GM18873 (cell line): Measurements from ENCODE around the gene OR4K1.
"Not testable (repeated sequence)": the region's sequence is repeated elsewhere in the genome, so short reads cannot be mapped to it uniquely, and the experiment has no call there.

Experiments
- ATAC-seq: cut with Tn5 transposase; IDR thresholded peaks from one replicate; pipeline ENCODE4 v1.9.1; 2021; ENCODE audit warnings: mild to moderate bottlenecking, moderate library complexity, moderate number of reproducible peaks; ENCODE audit not compliant: unreplicated experiment, low FRiP score

Gene OR4K1

GRCh38 chr14:19930617-19931016 lies at the start of gene OR4K1:
TSS of gene OR4K1 (plus strand) at chr14:19930917. CDS start at chr14:19935667, 4,750 bp downstream.
- ATAC-seq, result no peak

- no peak for ATAC-seq
Observed at GRCh38 chr14:19895282-19895681, 35.4 kb upstream of the OR4K1 start.

- ATAC-seq, result no peak
Observed at GRCh38 chr14:19900999-19901398, 29.7 kb upstream of the OR4K1 start.

- no peak for ATAC-seq
Observed at GRCh38 chr14:19902409-19902808, 28.3 kb upstream of the OR4K1 start.

DNA sequence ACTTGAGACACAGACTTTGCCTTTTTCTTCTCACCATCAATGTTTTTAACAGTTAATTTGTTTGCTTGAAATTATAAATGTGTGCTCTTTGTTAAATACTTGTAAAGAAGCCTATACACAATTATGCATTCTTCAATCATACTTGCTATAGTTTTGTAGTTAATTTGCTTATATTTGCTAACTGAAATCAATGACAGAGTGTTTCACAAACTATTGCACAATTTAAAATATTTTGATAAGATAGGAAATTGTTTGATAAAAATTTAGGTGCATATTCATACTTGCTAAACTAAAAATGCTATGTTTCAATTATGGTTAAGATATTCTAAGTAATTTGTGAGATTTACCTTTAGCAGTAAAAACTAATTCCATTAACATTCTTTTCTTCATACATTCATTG lies 24.1 kb upstream of the OR4K1 start:
- no peak for ATAC-seq

- ATAC-seq, result no peak
Observed at GRCh38 chr14:19911114-19911513, 19.6 kb upstream of the OR4K1 start.

- no peak for ATAC-seq
Observed at GRCh38 chr14:19917243-19917642, 13.5 kb upstream of the OR4K1 start.

GRCh38 chr14:19917955-19918518 lies 12.7 kb upstream of the OR4K1 start:
- ATAC-seq, result no peak

DNA sequence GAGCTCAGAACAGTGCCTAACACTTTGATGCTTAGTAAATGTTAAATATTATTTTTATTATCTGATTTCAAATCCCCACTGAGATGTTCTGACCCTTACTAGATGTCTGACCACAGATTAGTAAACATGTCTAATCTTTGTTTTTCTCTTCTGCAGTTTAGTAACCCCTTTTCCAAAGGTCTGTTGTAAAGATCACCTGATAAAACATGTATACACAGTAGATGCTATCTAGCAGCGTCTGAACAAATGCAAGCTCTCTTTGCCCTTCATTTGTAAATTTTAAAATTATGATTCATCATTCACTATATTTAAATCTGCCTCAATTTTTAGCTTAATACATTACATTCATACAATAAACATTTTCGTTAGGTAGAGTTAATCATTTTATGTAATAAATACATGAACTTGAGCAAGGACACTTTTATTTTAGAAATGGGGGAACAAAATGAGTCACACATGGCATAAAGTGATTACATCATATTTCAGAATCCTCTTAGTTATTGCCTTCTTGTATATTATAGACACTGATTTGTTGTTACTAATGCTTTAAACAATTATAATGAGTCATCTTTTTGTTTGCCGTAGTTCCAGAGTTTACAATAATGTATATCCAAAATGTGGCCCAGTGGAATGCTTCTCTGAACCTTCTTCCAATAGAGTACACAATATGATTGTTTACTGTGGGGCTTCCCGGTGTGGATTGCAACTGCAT lies 12.0 kb upstream of the OR4K1 start:
- no peak for ATAC-seq

GRCh38 chr14:19920021-19920657 lies 10.6 kb upstream of the OR4K1 start, which contains the start of gene OR4K5:
TSS of gene OR4K5 (plus strand) at chr14:19920607. CDS start at chr14:19920607, 0 bp downstream.
- ATAC-seq, result no peak

DNA sequence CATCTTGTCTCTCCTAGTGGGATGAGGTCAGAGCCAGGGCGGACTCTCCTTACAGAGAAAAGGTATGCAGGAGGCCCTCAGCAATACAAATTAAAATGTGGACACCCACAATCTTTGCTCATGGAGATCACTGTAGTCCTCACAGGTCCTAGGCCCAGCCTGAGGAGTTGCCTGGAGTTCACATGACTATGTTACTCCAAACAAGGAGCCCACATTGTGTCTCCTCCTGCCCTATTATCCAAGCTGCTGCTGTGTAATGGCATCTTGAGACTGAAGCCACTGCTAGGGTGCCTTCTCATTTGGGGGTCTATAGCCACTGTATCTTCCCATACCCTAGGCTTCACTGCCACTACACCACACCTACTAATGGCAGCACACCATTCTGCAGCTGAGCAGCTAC lies 11.0 kb downstream of the OR4K1 start:
- no peak for ATAC-seq

- no peak for ATAC-seq
Observed at GRCh38 chr14:19947413-19948090, 16.8 kb downstream of the OR4K1 start.

DNA sequence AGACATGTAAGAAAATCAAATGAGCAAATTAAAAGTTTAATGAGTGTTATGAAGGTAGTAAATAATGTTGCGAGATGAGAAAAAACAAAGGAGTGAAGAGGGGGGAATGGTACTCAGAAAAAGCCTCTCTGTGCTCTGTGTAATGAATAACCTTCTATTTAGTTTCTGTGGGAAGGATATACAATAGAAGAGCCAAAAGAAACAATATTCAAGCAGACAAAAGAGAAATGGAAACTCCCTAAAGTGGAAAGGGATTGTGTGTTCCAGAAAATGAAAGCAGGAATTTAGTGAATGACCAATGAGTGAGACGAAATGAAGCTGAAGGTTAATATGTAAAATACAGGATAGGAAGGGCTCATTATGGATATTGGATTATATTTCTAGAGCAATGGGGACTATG lies 18.5 kb downstream of the OR4K1 start:
- no peak for ATAC-seq

DNA sequence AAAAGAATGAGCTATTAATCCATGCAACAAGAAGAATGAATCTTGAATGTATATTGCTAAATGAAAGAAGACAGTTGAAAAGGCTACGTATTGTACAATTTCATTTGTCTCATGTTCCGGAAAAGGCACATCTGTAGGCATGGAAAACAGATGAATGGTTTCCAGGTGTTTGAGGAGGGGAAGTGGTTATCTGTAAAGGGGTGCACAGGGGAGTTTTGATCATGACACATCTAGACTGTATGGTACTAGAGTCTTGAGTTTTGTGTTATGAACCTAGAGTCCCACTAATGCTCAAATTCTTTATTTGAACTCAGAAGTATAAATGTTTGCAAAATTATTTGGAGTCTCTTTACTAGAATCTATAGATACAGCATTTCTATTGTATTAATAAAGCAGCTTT lies 39.0 kb downstream of the OR4K1 start:
- ATAC-seq, result not testable (repeated sequence)

DNA sequence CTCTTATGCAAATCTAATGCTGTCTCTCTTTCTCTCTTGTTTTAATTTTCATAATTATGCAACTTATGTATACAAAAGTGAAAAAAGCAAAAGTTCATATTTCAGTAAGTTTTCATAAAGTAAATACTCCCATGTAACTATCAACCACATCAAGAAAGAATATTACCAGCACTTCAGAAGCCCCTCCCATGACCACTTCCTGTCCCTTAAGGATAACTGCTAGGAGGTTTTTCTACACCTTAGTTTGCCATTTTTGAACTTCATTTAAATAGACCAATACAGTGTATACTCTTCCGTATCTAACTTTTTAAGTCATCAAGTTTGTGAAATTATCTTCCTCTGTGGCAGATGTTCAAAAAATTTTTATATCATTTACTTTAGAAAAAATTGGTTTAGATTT lies 44.1 kb downstream of the OR4K1 start:
- no peak for ATAC-seq

DNA sequence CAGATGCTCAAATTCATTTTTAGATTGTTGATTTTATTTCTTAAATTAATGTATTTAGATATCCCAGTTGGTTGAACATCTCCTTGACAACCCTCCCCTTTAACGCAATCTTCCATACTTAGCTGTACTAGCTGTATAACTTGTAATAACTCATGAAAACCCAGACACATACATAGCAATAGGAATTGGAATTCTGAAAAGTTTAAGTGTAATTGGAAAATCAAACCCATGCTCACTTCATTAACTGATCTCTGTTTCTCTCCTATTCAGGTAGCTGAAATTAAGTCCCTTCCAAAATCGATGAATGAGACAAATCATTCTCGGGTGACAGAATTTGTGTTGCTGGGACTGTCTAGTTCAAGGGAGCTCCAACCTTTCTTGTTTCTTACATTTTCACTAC lies 44.6 kb downstream of the OR4K1 start, which contains the start of gene OR4K15:
OR4K15 (plus strand) TSS at position 301 of the 400 bp plus-strand sequence; CDS start at position 301, 0 bp downstream.
- no peak for ATAC-seq
